ENCODE results near the gene GAP43.

Gene GAP43

GRCh38 chr3:115662356-115662755 lies 39.0 kb downstream of the GAP43 start:
- no peak for DNase-seq (ENCODE audit: low read depth)

DNA sequence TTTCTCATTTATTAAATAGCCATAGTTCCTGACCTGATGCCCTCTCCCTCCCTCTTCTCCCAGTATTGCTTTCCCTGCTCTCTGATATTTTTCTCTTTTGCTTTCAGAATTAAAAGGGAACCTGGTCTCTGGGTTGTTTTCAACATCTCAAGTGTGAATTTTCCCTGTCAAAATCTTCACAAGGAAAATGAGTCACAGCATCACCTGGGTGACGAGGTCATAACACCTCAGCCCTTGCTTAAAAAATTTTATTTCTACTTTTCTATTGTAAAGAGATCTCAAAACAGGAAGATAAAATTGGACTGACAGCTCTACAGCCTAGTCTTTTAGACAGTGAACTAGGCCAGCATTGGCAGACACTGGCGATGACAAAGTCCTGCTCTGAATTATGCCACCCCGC lies 40.1 kb downstream of the GAP43 start:
- no peak for DNase-seq (ENCODE audit: low read depth)

- DNase-seq (ENCODE audit: low read depth) = no peak
These were observed 42.8 kb downstream of the GAP43 start for GRCh38 chr3:115666081-115666480.

- DNase-seq (ENCODE audit: low read depth) = no peak
These were observed 43.8 kb downstream of the GAP43 start for GRCh38 chr3:115666920-115667737.

DNA sequence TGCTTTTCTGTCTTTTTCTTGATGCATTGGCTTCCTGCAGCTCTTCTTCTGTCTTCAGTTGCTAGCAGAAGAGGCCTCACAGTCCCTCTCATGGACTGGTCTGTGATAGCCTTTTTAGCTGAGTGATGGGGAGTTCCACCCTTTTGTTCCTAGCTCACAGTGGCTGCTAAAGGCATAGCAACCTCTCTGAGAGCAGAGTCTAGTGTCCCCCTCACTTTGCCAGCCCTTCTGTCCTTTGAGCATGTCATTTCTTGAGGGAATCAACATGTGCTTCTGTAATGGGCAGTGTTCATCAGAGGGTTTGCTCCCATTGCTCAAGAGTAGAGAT lies 44.4 kb downstream of the GAP43 start:
- no peak for DNase-seq (ENCODE audit: low read depth)

GRCh38 chr3:115670911-115671310 lies 47.6 kb downstream of the GAP43 start:
- DNase-seq (ENCODE audit: low read depth) = no peak

DNA sequence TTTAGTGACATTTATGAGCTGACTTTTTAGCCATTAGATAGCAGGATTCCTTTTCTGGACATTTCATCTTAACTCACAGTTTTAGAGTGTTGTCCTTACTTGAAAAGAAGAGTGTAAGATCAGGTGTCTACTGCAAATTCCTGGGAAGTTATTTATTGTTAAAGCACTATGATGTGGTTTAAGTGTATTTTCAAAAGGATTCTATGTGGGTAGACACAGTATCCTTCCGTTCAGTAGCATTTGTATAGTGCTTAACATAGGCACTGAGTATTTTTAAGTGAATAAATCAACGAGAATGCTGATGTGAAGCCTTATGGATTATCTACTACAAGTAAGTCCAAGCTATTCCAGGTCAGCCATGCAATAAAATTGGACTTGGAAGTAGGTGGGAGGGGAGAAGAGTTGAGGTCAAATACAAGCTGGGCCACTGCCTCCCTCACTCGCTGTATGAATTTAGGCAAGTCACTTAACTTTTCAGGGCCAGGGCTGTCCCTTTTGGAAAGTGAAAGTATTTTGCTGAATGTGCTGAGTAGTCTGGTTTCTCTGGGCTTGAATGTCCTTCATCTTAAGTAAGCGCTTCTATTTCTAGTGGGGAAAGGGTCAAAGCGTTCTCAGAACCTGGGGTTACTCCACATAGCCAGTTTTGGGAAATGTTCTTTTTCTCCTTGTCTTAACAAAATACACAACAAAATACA lies 48.6 kb downstream of the GAP43 start:
- DNase-seq (ENCODE audit: low read depth) = no peak

GRCh38 chr3:115673881-115674280 lies 50.6 kb downstream of the GAP43 start:
- no peak for DNase-seq (ENCODE audit: low read depth)

DNA sequence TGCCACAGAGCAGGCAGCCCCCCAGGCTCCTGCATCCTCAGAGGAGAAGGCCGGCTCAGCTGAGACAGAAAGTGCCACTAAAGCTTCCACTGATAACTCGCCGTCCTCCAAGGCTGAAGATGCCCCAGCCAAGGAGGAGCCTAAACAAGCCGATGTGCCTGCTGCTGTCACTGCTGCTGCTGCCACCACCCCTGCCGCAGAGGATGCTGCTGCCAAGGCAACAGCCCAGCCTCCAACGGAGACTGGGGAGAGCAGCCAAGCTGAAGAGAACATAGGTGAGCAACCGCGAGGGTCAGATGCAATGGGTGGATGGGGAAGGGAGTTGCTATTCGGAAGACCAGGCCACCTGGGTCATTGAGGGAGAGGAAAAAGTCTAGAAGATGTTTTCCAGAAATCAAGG lies 53.0 kb downstream of the GAP43 start:
- DNase-seq (ENCODE audit: low read depth) = no peak

DNA sequence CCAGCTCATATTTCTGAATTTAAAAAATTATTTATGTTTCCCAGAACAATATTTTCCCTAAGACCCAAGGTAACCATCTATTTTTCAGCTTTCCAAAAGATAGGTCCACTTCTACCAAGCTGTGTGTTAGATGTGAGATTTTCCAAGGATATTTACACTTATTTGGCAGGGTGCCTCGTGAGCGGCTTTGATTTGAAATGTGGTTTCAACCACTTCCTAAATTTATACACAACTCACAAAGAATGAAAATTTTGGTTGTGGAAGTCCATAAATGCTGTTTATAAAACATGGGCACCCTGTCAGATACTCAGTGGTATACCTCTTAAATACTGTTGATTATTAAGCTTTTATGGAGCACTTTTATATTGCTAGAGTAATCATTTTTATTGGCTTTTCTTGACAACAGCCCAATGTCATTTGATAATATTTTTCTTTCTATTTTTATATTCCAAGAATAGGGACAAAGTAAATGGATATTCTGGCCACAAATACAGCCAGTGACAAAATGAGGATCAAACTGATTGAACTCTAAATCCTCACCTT lies 57.6 kb downstream of the GAP43 start:
- DNase-seq (ENCODE audit: low read depth) = no peak

- DNase-seq (ENCODE audit: low read depth) = no peak
These were observed 58.4 kb downstream of the GAP43 start for GRCh38 chr3:115681736-115682135.

DNA sequence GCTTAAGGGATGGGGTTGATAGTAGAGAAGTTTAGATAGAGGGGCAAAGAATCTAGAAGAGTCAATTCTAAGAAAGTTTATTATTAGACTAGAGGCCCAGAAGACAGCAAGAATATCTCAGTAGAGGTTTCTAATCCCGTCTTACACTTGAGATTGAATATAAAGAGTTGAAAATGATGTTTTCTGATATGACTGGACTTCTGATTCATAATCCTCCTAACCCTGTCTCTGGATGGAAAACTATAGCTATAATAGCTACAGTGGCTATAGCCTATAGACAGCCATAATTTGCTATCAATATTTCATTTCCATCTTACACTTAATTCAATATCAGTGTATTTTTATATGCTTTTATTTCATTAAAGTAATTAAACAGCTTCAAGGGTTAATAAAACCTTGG lies 60.0 kb downstream of the GAP43 start:
- no peak for DNase-seq (ENCODE audit: low read depth)

- DNase-seq (ENCODE audit: low read depth) = no peak
These were observed 60.5 kb downstream of the GAP43 start for GRCh38 chr3:115683773-115684172.

DNA sequence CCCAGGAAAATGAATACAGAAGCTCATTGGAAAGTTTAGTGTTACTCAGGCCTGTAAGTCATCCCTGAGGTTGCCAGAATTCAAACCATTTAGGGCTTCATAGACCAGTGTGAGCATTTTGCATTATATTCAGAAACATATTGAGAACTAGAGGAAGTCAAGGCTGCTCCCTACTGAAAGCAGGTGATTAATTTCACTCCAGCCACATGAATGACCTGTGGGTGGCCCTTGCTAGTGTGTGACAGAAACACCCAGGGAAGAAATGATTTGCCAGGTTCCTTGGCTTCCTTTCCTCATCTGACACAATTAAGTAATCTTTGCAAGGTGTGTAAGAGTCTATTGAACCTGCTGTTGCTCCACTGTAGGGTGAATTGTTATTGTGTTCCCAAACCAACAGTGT lies 61.8 kb downstream of the GAP43 start:
- DNase-seq (ENCODE audit: low read depth) = no peak

DNA sequence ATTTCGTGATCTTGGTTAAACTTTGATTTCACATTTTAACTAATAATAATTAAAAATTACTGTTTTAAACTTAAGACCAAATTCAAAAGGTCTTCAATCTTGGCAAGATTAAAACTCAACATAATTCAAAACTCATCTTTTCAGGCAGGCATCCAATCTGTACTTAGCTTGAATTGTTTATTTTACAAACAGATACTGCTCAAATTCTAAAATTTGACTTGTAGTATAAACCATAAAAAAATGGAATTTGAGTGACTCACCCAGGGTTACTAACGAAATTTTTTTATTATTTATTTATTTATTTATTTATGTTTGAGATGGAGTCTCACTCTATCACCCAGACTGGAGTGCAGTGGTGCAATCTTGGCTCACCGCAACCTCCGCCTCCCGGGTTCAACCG lies 64.4 kb downstream of the GAP43 start:
- no peak for DNase-seq (ENCODE audit: low read depth)

DNA sequence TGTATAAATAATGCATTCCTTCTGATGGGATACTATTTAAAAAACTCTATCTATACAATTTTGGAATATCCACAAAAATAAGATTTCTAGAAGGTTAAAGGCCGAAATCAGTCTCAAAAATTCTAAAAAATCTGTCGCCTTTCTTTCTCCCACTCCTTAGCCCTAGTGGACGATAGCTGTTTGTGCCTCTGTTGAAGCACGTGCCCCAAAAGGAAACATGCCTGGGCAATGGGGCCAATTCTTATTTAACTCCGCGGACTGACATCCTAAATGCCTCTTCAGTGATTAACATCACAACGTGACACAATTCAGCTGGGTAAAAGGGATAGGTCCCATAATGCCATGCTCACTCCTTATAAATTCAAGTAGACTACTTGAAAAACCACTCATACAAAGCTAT lies 65.1 kb downstream of the GAP43 start:
- DNase-seq (ENCODE audit: low read depth) = no peak

GRCh38 chr3:115689928-115690327 lies 66.6 kb downstream of the GAP43 start:
- DNase-seq (ENCODE audit: low read depth) = no peak

- no peak for DNase-seq (ENCODE audit: low read depth)
These were observed 68.7 kb downstream of the GAP43 start for GRCh38 chr3:115691964-115692363.

- peak; percentile 42 for DNase-seq (ENCODE audit: low read depth)
These were observed 69.7 kb downstream of the GAP43 start for GRCh38 chr3:115692887-115693524.

GRCh38 chr3:115693868-115694267 lies 70.6 kb downstream of the GAP43 start:
- DNase-seq (ENCODE audit: low read depth) = no peak

- no peak for DNase-seq (ENCODE audit: low read depth)
These were observed 71.8 kb downstream of the GAP43 start for GRCh38 chr3:115695090-115695489.

DNA sequence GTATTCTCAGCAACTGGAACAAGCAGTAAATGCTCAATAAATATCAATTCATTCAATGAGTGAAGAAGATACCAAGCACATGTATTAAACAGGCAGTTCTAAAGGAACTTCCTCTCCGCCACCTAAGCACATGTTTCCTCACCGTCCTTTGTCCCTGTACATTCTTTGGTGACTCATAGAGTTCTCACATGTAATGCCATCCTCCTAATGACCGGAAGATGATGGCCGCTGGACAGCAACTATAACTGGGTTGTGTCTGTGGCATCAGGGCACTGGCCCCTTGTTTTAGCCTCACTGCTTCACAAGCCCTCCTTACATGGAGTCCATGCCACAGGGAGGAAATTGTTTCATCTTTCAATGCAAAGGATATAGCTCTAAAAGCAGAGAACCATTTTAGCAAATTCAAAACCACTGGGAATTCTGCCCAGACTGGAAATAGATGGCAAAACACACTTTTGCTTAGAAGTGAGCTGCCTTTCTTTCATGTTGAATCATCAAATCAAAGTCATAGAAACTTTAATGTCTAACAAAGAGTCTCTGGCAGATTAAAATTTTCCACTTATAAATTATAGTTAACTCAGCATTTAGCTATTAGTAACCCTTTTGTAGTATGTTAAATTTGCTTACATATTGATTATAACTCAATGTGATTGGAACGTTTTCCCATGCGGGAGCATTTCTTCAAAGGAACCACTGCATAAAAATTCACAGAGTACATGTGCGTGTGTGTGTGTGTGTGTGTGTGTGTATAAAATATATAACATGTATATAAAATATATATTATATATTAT lies 74.1 kb downstream of the GAP43 start:
- DNase-seq (ENCODE audit: low read depth) = no peak

All from stimulated activated CD8-positive, alpha-beta memory T cell treated with anti-CD3 and anti-CD28 coated beads, Interleukin-12 subunit alpha, Interleukin-12 subunit beta, amount 100 ng/mL, for 1 hour (primary cell).